ENCODE results near the gene SLC41A3. TPM values are rescaled to one million over a fixed set of nuclear protein-coding genes. Genes with fewer than 3 reads are reported as not detected.

SLC41A3 gene
- total RNA-seq, 3 donors from 2014 or later = 23.0 to 33.9 (median 31.2) TPM

GRCh38 chr3:126053513-126053912 lies 30.4 kb downstream of the SLC41A3 start:
- intact Hi-C loops (cut with DNase I, micrococcal nuclease) = no loop called here
- H3K9me3 ChIP-seq = no peaks in the 10 kb centered on the region
- no peaks in the 10 kb centered on the region for H3K36me3 ChIP-seq (ENCODE audit: low read depth)
- no peak overlapping the region for H3K4me3 ChIP-seq
- no peaks in the 10 kb centered on the region for H3K4me1 ChIP-seq (ENCODE audit: low read depth)
- DNase-seq = no peak
- no peak for TF ChIP-seq CTCF (IDR thresholded peaks at IDR 0.05)
- no peak for ATAC-seq

GRCh38 chr3:126052196-126053058 lies 31.5 kb downstream of the SLC41A3 start:
- intact Hi-C loops (cut with DNase I, micrococcal nuclease) = no loop called here
- H3K4me1 ChIP-seq (ENCODE audit: low read depth) = no peaks in the 10 kb centered on the region
- H3K36me3 ChIP-seq (ENCODE audit: low read depth) = no peaks in the 10 kb centered on the region
- DNase-seq = no peak
- H3K9me3 ChIP-seq = no peaks in the 10 kb centered on the region
- TF ChIP-seq CTCF (IDR thresholded peaks at IDR 0.05) = no peak
- no peak overlapping the region for H3K4me3 ChIP-seq
- no peak for ATAC-seq

GRCh38 chr3:126051741-126052140 lies 32.2 kb downstream of the SLC41A3 start:
- H3K4me3 ChIP-seq = no peak overlapping the region
- no peak for TF ChIP-seq CTCF (IDR thresholded peaks at IDR 0.05)
- H3K4me1 ChIP-seq (ENCODE audit: low read depth) = no peaks in the 10 kb centered on the region
- no peaks in the 10 kb centered on the region for H3K9me3 ChIP-seq
- no peak for ATAC-seq
- no peaks in the 10 kb centered on the region for H3K36me3 ChIP-seq (ENCODE audit: low read depth)
- DNase-seq = no peak
- intact Hi-C loops (cut with DNase I, micrococcal nuclease) = no loop called here

- intact Hi-C loops (cut with DNase I, micrococcal nuclease) = no loop called here
- no peak for ATAC-seq
- no peaks in the 10 kb centered on the region for H3K36me3 ChIP-seq (ENCODE audit: low read depth)
- DNase-seq = no peak
- H3K9me3 ChIP-seq = no peaks in the 10 kb centered on the region
- no peak for TF ChIP-seq CTCF (IDR thresholded peaks at IDR 0.05)
- H3K4me3 ChIP-seq = no peak overlapping the region
- H3K4me1 ChIP-seq (ENCODE audit: low read depth) = no peaks in the 10 kb centered on the region
These were observed 32.7 kb downstream of the SLC41A3 start for GRCh38 chr3:126051234-126051633.

- no peak for ATAC-seq
- H3K4me1 ChIP-seq (ENCODE audit: low read depth) = no peaks in the 10 kb centered on the region
- no peaks in the 10 kb centered on the region for H3K36me3 ChIP-seq (ENCODE audit: low read depth)
- H3K9me3 ChIP-seq = no peaks in the 10 kb centered on the region
- no peak for TF ChIP-seq CTCF (IDR thresholded peaks at IDR 0.05)
- no peak overlapping the region for H3K4me3 ChIP-seq
- intact Hi-C loops (cut with DNase I, micrococcal nuclease) = no loop called here
- no peak for DNase-seq
These were observed 33.3 kb downstream of the SLC41A3 start for GRCh38 chr3:126050626-126051025.

Data from mucosa of descending colon (tissue), 3 donors.